ENCODE results near the gene VTI1A. TPM values are rescaled to one million over a fixed set of nuclear protein-coding genes. Genes with fewer than 3 reads are reported as not detected.

The VTI1A gene
- total RNA-seq, 1 donor from 2014 or later, result 34.6 TPM

DNA sequence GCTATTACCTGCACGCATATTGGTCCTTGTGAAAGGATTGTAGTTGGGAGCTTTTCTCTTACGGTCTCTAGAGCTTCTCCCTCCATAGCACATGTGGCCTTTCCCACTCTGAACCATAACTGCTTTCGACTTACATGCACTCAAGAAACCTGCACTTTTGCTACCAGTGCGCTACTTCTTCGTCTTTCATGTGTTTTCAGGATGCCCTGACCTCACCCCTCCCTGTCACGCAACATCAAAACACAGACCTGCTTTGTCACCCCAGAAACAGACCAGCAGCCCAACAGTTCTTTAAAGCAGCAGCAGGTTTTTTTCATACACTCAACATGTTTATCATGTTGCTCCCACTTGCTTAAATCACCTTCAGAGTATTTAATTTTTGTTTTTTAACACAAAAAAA is 259.6 kb downstream of the VTI1A start:
- H3K4me3 Mint-ChIP-seq, result no peak overlapping the region
- H3K9me3 Mint-ChIP-seq, result no peaks in the 10 kb centered on the region
- H3K36me3 Mint-ChIP-seq, result no peaks in the 10 kb centered on the region
- TF ChIP-seq, protein P1, sequence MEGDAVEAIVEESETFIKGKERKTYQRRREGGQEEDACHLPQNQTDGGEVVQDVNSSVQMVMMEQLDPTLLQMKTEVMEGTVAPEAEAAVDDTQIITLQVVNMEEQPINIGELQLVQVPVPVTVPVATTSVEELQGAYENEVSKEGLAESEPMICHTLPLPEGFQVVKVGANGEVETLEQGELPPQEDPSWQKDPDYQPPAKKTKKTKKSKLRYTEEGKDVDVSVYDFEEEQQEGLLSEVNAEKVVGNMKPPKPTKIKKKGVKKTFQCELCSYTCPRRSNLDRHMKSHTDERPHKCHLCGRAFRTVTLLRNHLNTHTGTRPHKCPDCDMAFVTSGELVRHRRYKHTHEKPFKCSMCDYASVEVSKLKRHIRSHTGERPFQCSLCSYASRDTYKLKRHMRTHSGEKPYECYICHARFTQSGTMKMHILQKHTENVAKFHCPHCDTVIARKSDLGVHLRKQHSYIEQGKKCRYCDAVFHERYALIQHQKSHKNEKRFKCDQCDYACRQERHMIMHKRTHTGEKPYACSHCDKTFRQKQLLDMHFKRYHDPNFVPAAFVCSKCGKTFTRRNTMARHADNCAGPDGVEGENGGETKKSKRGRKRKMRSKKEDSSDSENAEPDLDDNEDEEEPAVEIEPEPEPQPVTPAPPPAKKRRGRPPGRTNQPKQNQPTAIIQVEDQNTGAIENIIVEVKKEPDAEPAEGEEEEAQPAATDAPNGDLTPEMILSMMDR (IDR thresholded peaks at IDR 0.05; ENCODE audit: unreplicated experiment), result no peak
- no peak for DNase-seq (ENCODE audit: low spot score in 2 of 2, unreplicated experiment in 2 of 2)
- no peaks in the 10 kb centered on the region for H3K27me3 Mint-ChIP-seq (ENCODE audit: low read depth)
- H3K4me1 Mint-ChIP-seq, result no peaks in the 10 kb centered on the region
- no peak overlapping the region for H3K27ac Mint-ChIP-seq

DNA sequence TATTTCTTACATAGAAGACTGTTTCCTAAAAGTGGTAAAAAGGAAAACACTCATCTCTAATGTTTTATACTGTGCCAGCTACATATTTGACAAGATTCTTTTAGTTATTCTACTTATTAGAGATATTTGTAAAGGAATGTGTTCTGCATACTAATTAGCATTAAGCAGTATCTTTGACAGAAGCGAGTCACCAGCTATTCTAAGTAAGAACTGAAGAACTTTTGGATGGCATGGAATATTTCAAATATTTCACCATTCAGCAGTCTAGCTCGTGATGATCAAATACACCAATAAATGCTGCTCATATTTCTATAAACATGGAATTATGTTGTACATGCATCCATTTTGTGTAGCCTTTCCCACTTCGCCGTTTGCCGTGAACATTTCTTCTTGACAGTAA is 261.4 kb downstream of the VTI1A start:
- DNase-seq (ENCODE audit: low spot score in 2 of 2, unreplicated experiment in 2 of 2), result no peak
- no peak overlapping the region for H3K27ac Mint-ChIP-seq
- no peak overlapping the region for H3K4me3 Mint-ChIP-seq
- peaks cover 15% of the 10 kb centered on the region for H3K4me1 Mint-ChIP-seq
- TF ChIP-seq, protein P1 (IDR thresholded peaks at IDR 0.05; ENCODE audit: unreplicated experiment), result no peak
- H3K9me3 Mint-ChIP-seq, result no peaks in the 10 kb centered on the region
- H3K36me3 Mint-ChIP-seq, result no peaks in the 10 kb centered on the region
- no peaks in the 10 kb centered on the region for H3K27me3 Mint-ChIP-seq (ENCODE audit: low read depth)

DNA sequence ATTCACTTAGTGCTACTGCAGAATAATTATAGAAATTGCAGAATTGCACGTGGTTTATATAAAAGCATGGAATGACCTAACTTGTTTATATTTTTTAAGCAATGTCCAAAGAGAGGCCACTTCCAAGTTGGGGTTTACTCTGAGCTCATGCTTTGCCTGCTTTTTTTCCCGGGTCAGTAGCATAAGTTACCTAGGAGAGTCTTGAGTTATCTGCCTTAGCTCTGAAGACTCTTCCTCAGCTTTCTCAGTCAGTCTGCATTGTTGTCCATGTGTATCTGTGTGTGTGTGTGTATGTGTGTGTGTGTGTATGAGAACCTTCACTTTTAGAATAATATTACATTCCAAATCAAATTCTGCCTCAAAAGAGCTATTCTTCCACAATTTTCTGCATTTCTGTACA is 263.5 kb downstream of the VTI1A start:
- no peaks in the 10 kb centered on the region for H3K27me3 Mint-ChIP-seq (ENCODE audit: low read depth)

DNA sequence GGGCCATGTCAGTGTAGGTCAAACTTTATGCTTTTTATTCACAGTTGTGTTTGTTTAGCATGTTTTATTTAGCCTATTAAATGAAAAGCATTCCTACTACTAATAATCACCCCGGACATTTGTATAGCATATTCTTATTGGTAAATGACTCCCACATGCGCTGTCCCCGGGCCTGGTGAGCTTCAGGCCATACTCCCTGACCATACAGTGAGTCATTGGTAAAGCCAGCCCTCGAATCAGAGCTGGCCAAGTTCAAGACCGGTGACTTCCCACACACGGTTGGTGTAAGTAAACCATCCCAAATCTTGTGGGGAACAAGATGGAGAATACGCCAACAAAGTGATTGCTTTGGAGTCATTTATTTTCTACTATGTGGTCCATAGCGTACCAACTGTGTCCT is 264.4 kb downstream of the VTI1A start:
- TF ChIP-seq, protein P1 (IDR thresholded peaks at IDR 0.05; ENCODE audit: unreplicated experiment), result no peak
- Mint-ChIP-seq H3K9me3 (no peaks in the 10 kb centered on the region), H3K4me1 (peaks cover 19% of the 10 kb centered on the region), H3K4me3 (no peak overlapping the region), H3K27me3 (ENCODE audit: low read depth) (no peaks in the 10 kb centered on the region), H3K36me3 (peaks cover 5% of the 10 kb centered on the region), H3K27ac (no peak overlapping the region)
- DNase-seq (ENCODE audit: low spot score in 2 of 2, unreplicated experiment in 2 of 2), result no peak

More for the DNA sequence above, 263.5 kb downstream of the VTI1A start:
- DNase-seq (ENCODE audit: low spot score in 2 of 2, unreplicated experiment in 2 of 2), result no peak
- TF ChIP-seq, protein P1 (IDR thresholded peaks at IDR 0.05; ENCODE audit: unreplicated experiment), result no peak
- Mint-ChIP-seq H3K4me1 (peaks cover 17% of the 10 kb centered on the region), H3K4me3 (no peak overlapping the region), H3K27ac (no peak overlapping the region), H3K9me3 (no peaks in the 10 kb centered on the region), H3K36me3 (no peaks in the 10 kb centered on the region)

DNA sequence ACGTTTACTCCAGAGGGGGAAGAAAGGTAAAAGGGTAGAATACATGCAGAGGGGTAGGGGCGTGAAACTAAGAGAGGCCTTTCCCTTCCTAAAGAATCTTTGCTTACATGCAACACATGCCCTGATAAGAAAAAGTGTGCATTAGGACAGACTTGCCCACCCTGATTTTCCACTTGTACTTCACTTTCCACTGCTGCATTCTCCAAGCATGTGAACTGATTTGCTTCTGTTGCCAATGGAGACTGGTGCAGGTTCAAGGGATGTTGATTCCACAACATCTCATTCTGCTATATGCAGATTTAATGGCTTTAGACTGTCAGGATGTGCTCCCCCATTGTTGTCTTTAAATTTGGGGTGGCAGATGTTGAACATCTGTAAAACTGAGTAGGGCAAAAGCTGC is 265.5 kb downstream of the VTI1A start:
- TF ChIP-seq, protein P1 (IDR thresholded peaks at IDR 0.05; ENCODE audit: unreplicated experiment), result no peak
- Mint-ChIP-seq H3K27ac (no peak overlapping the region), H3K4me3 (no peak overlapping the region), H3K9me3 (no peaks in the 10 kb centered on the region), H3K27me3 (ENCODE audit: low read depth) (no peaks in the 10 kb centered on the region), H3K4me1 (peaks cover 19% of the 10 kb centered on the region), H3K36me3 (peaks cover 5% of the 10 kb centered on the region)
- DNase-seq (ENCODE audit: low spot score in 2 of 2, unreplicated experiment in 2 of 2), result no peak

DNA sequence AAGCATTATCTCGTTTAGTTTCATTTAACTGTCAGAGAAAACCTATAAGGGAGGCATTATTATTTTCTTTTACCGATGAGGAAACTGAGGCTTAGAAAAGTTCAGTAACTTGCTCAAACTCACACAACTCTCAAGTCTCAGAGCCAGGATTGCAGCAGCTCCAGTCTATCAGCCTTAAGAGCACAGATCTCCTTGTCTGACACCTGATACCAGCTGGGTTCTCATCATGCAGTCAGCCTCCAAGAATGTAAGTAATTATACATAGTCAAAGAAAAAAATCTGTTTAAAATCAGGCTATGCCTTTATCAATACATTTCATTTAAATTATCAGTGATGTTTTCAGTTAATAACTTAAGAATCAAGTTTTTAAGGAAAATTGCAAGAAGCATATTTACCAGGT is 266.4 kb downstream of the VTI1A start:
- H3K9me3 Mint-ChIP-seq, result no peaks in the 10 kb centered on the region
- no peak for DNase-seq (ENCODE audit: low spot score in 2 of 2, unreplicated experiment in 2 of 2)
- TF ChIP-seq, protein P1 (IDR thresholded peaks at IDR 0.05; ENCODE audit: unreplicated experiment), result no peak
- H3K36me3 Mint-ChIP-seq, result peaks cover 5% of the 10 kb centered on the region
- H3K27me3 Mint-ChIP-seq (ENCODE audit: low read depth), result no peaks in the 10 kb centered on the region
- no peak overlapping the region for H3K4me3 Mint-ChIP-seq
- H3K27ac Mint-ChIP-seq, result no peak overlapping the region
- peaks cover 19% of the 10 kb centered on the region for H3K4me1 Mint-ChIP-seq
